GM12878 (cell line): ENCODE data around the gene TECR. TPM values are rescaled to one million over a fixed set of nuclear protein-coding genes. Genes with fewer than 3 reads are reported as not detected.

Source experiments
- ATAC-seq: fragments of 200-7000 bp; cut with Tn5 transposase; 3 replicates; pipeline ENCODE4 v1.9.1; 2020; ENCODE audit warnings: mild to moderate bottlenecking, moderate library complexity
- BruUV-seq: library from RNA; stranded (reverse); fragments of 400-500 nt; replicated peaks from 2 replicates; lab custom pipeline; 2021; lab: Mats Ljungman, UMichigan
- CTCF ChIA-PET: fragments of 300-600 bp; sonication (Branson Sonifier 250); formaldehyde crosslinking; extraction: SDS; loops from one replicate; lab custom pipeline; 2021; ENCODE audit warnings: inconsistent platforms; lab: Yijun Ruan, JAX
- POLR2A ChIA-PET: fragments of 350-600 bp; formaldehyde crosslinking; extraction: SDS; loops from one replicate; lab custom pipeline; 2021; ENCODE audit warnings: inconsistent platforms; lab: Charles Lee
- RAD21 ChIA-PET: fragments of 300-600 bp; sonication (Branson Sonifier 250); formaldehyde crosslinking; loops from one replicate; lab custom pipeline; 2023; ENCODE audit warnings: antibody characterized with exemption; ENCODE audit not compliant: unreplicated experiment; lab: Charles Lee
- SMC1A ChIA-PET: fragments of 300-600 bp; sonication (Branson Sonifier 250); formaldehyde crosslinking; loops from one replicate; lab custom pipeline; 2023; ENCODE audit not compliant: unreplicated experiment, uncharacterized antibody; lab: Charles Lee
- DNase-seq: peaks from one replicate; pipeline ENCODE4 v3.0.0-alpha.2; 2011; ENCODE audit warnings: low read depth, low spot score
- FAIRE-seq: peaks from 3 replicates; lab custom pipeline; 2011; peaks lifted over from hg19 to GRCh38; lab: Jason Lieb, UNC
- H2AFZ ChIP-seq: 2 replicates; pipeline ENCODE4 v1.6.0; 2011; ENCODE audit warnings: low read depth, low read length, control low read depth; ENCODE audit not compliant: control insufficient read depth
- H3K27ac ChIP-seq: 2 replicates; pipeline ENCODE4 v1.5.1; 2011; ENCODE audit warnings: control low read depth; ENCODE audit not compliant: control insufficient read depth, insufficient read depth
- H3K27me3 ChIP-seq, 2 experiments: replicated peaks in 1 of 2; 2 replicates each; pipeline versions ENCODE4 v1.6.0 to v1.6.1; 2011; ENCODE audit warnings: low read length in 1 of 2; ENCODE audit not compliant: control insufficient read depth in 2 of 2, insufficient read depth in 2 of 2
- H3K36me3 ChIP-seq, 2 experiments: 2 replicates each; pipeline ENCODE4 v1.5.1; 2011; ENCODE audit warnings: low read length in 1 of 2; ENCODE audit not compliant: control insufficient read depth in 2 of 2, insufficient read depth in 2 of 2
- H3K4me1 ChIP-seq: 2 replicates; pipeline ENCODE4 v1.6.1; 2011; ENCODE audit warnings: mild to moderate bottlenecking, low read length, moderate library complexity, mixed read lengths; ENCODE audit not compliant: control insufficient read depth, insufficient read depth
- H3K4me2 ChIP-seq: 2 replicates; pipeline ENCODE4 v1.6.0; 2011; ENCODE audit warnings: control low read depth; ENCODE audit not compliant: control insufficient read depth, insufficient read depth
- H3K4me3 ChIP-seq: fragments of 200-600 bp; sonication (generic); 2 replicates; pipeline ENCODE4 v1.5.1; 2016
- H3K79me2 ChIP-seq: 2 replicates; pipeline ENCODE4 v1.6.0; 2011; ENCODE audit warnings: low read length; ENCODE audit not compliant: control insufficient read depth, insufficient read depth
- H3K9ac ChIP-seq: 2 replicates; pipeline ENCODE4 v1.8.0; 2011; ENCODE audit warnings: low read length, control low read depth, mixed read lengths; ENCODE audit not compliant: control insufficient read depth, insufficient read depth
- H3K9me3 ChIP-seq: replicated peaks from 3 replicates; pipeline ENCODE4 v1.5.1; 2011; ENCODE audit warnings: mild to moderate bottlenecking, low read length; ENCODE audit not compliant: control insufficient read depth, insufficient read depth
- H4K20me1 ChIP-seq: 2 replicates; pipeline ENCODE4 v1.6.0; 2011; ENCODE audit not compliant: control insufficient read depth, insufficient read depth
- FOXK2 ChIP-seq: fragments of 450-650 bp; IDR thresholded peaks from 2 replicates; pipeline ENCODE4 v1.6.1; 2017; ENCODE audit warnings: mild to moderate bottlenecking, moderate library complexity
- KLF5 ChIP-seq: fragments of 450-650 bp; IDR thresholded peaks from 2 replicates; pipeline ENCODE4 v1.6.1; 2014; ENCODE audit warnings: mild to moderate bottlenecking; ENCODE audit not compliant: partially characterized antibody
- MEF2A ChIP-seq: IDR thresholded peaks from 2 replicates; pipeline ENCODE4 v1.6.1; 2011; ENCODE audit warnings: low read depth, mild to moderate bottlenecking, low read length, moderate library complexity; ENCODE audit not compliant: insufficient read depth
- NBN ChIP-seq: fragments of 450-650 bp; IDR thresholded peaks from 2 replicates; pipeline ENCODE4 v1.6.1; 2016
- POLR2AphosphoS5 ChIP-seq: IDR thresholded peaks from 2 replicates; pipeline ENCODE4 v1.6.1; 2011; ENCODE audit warnings: mild to moderate bottlenecking, low read length, inconsistent platforms
- RAD21 ChIP-seq: IDR thresholded peaks from 2 replicates; pipeline ENCODE4 v1.6.1; 2011; ENCODE audit warnings: mild to moderate bottlenecking, low read depth, low read length, moderate library complexity; ENCODE audit not compliant: insufficient read depth
- SMARCA5 ChIP-seq: fragments of 450-650 bp; IDR thresholded peaks from 2 replicates; pipeline ENCODE4 v1.6.1; 2017; ENCODE audit warnings: mild to moderate bottlenecking
- YBX1 ChIP-seq: fragments of 450-650 bp; IDR thresholded peaks from 2 replicates; pipeline ENCODE4 v1.6.1; 2016; ENCODE audit warnings: antibody characterized with exemption
- ZNF207 ChIP-seq: fragments of 450-650 bp; IDR thresholded peaks from 2 replicates; pipeline ENCODE4 v1.6.1; 2014; ENCODE audit warnings: antibody characterized with exemption, mild to moderate bottlenecking, borderline replicate concordance
- ZNF24 ChIP-seq: fragments of 450-650 bp; IDR thresholded peaks from 2 replicates; pipeline ENCODE4 v1.6.1; 2017; ENCODE audit warnings: antibody characterized with exemption, mild to moderate bottlenecking
- WGBS: methylation state at CpG from one replicate; pipeline ENCODE4 v1.1.6; 2016; ENCODE audit warnings: low lambda C conversion rate; ENCODE audit not compliant: insufficient replicate concordance, insufficient coverage; ENCODE audit errors: missing lambda C conversion rate; 5-methylcytosine and 5-hydroxymethylcytosine counted together
- in situ Hi-C: fragments of 300-500 bp; cut with MboI; formaldehyde crosslinking; loops from 9 replicates; pipeline ENCODE4 v1.14.3; 2018; ENCODE audit warnings: mixed read lengths
- intact Hi-C: fragments of 100-400 bp; cut with micrococcal nuclease; formaldehyde crosslinking; loops from one replicate; pipeline ENCODE4 v1.14.2; 2022; ENCODE audit not compliant: unreplicated experiment
- polyA plus RNA-seq, 11 experiments: library from polyadenylated mRNA; depleted of rRNA in 4 of 11; unstranded in 6 of 11; stranded (reverse) in 5 of 11; fragments of >200 nt; fragmentation: Nextera tagmentation in 4 of 11; fragmentation: Illumina TruSeq in 1 of 11; extraction: Ambion mirVana in 4 of 11; extraction: Trizol in 1 of 11; gene quantifications; 1 replicate in 1 of 11; 2 replicates in 10 of 11; pipeline versions ENCODE4 v1.2.1 to v1.2.3, GENCODE V29; 2011 to 2016; ENCODE audit warnings: inconsistent platforms in 2 of 11, missing spikeins in 2 of 11, low read depth in 1 of 11
- total RNA-seq, 4 experiments: library from RNA; depleted of rRNA in 3 of 4; stranded (reverse); fragments of >200 nt in 3 of 4; fragmentation: Illumina TruSeq in 1 of 4; extraction: Trizol in 1 of 4; gene quantifications; 2 replicates each; pipeline versions ENCODE4 v1.2.1 to v1.2.3, GENCODE V29; 2013 to 2021
- TF ChIP-seq, protein P1 (sequence below): IDR thresholded peaks from 2 replicates; pipeline ENCODE4 v1.6.1; 2012; ENCODE audit warnings: low read length, inconsistent platforms
- TF ChIP-seq, protein P2 (sequence below): fragments of 450-650 bp; IDR thresholded peaks from 2 replicates; pipeline ENCODE4 v1.6.1; 2017; ENCODE audit warnings: mild to moderate bottlenecking
- TF ChIP-seq, protein P3 (sequence below): IDR thresholded peaks from 2 replicates; pipeline ENCODE4 v1.6.1; 2011; ENCODE audit warnings: low read depth, low read length, improper control_type of control experiment, borderline replicate concordance

The TECR gene
- total and polyA plus RNA-seq, 10 of the 15 experiments (the other 5 are each of a cell fraction or from before 2014, with no cell fraction given), result 9.6 to 157 (median 64.2) TPM

DNA sequence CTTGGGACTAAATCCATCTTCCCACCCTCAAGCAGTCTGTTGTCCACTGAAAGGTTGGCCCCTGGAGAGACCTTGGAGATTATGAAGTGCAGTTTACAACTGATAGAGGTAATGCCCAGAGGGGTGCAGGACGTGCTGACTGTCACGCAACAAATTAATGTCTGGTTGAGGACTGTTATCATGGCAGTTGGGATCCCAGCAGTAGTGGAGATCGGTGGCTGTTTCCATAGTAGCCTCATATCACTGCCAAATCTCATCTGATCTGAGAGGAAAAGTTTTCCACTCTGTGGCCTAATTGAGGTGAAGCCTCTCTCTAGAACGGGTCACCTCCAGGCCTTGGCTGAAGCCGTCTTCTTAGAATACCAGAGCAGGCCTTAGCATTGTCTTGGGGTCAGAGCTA lies 4.1 kb downstream of the TECR start (continued):
- TF ChIP-seq, protein P1, sequence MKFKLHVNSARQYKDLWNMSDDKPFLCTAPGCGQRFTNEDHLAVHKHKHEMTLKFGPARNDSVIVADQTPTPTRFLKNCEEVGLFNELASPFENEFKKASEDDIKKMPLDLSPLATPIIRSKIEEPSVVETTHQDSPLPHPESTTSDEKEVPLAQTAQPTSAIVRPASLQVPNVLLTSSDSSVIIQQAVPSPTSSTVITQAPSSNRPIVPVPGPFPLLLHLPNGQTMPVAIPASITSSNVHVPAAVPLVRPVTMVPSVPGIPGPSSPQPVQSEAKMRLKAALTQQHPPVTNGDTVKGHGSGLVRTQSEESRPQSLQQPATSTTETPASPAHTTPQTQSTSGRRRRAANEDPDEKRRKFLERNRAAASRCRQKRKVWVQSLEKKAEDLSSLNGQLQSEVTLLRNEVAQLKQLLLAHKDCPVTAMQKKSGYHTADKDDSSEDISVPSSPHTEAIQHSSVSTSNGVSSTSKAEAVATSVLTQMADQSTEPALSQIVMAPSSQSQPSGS, result no peak
- no peak for TF ChIP-seq POLR2AphosphoS5
- TF ChIP-seq, protein P2, sequence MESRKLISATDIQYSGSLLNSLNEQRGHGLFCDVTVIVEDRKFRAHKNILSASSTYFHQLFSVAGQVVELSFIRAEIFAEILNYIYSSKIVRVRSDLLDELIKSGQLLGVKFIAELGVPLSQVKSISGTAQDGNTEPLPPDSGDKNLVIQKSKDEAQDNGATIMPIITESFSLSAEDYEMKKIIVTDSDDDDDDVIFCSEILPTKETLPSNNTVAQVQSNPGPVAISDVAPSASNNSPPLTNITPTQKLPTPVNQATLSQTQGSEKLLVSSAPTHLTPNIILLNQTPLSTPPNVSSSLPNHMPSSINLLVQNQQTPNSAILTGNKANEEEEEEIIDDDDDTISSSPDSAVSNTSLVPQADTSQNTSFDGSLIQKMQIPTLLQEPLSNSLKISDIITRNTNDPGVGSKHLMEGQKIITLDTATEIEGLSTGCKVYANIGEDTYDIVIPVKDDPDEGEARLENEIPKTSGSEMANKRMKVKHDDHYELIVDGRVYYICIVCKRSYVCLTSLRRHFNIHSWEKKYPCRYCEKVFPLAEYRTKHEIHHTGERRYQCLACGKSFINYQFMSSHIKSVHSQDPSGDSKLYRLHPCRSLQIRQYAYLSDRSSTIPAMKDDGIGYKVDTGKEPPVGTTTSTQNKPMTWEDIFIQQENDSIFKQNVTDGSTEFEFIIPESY, result no peak
- no peak for TF ChIP-seq ZNF207
- TF ChIP-seq NBN, result no peak
- no peak for TF ChIP-seq FOXK2

DNA sequence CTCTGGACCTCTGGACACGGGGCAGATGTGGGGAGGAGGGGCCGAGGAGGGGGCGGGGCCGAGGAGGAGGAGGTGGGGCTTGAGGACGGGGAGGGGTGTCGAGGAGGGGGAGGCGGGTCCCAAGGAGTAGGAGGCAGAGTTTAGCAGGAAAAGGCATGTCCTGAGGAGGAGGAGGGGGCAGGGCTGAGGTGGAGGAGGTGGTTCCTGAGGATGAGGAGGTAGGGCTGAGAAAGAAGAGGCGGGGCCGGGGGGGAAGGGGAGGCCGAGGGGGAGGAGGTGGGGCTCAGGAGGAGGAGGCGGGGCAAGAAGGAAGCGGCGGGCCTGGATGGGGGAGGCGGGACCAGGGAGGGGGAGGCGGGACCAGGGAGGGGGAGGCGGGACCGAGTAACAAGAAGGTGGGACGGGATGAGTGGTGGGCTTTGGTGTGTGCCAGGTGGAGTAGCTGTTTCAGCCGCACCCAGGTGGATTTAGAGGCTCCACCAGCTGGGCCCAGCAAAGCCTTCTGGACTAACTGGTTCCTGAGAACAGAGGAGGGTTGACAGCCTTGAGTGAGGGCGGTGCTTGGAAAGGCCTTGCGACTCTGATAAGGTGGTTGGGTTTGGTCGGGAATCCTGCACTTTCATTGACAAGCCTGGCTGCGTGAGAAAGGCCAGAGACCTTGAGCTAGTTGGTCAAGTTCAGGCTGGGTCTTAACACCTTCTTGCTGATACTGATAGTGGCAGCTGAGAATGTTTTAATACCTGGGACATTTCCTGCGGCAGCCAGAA lies 7.7 kb downstream of the TECR start:
- ChIA-PET SMC1A (no interaction called here), RAD21 (no interaction called here), CTCF (interaction anchor here (0.6 to 2.3 kb wide), 3 partner anchors 20 to 564 kb away, joined by 3 to 7 read pairs (median 3); no protein-coding TSS in a partner anchor), POLR2A (interaction anchor here (0.5 kb wide), 1 partner anchor 241 kb away, joined by 5 read pairs; no protein-coding TSS in a partner anchor)
- Histone ChIP-seq H3K27me3 (no peaks in the 10 kb centered on the region), H2AFZ (no peak overlapping the region), H3K9ac (no peak overlapping the region), H3K4me2 (no peak overlapping the region), H3K9me3 (no peaks in the 10 kb centered on the region), H3K36me3 (peaks cover 0 to 5% of the 10 kb centered on the region in 2 experiments; a peak in 1 of 4 replicates), H4K20me1 (no peaks in the 10 kb centered on the region), H3K4me1 (no peaks in the 10 kb centered on the region), H3K27ac (no peak overlapping the region), H3K4me3 (no peak overlapping the region), H3K79me2 (peaks cover 1% of the 10 kb centered on the region)
- 70% methylated on average over 6 of the region's 24 CpGs for WGBS
- in situ Hi-C loops, result no loop called here
- FAIRE-seq, result no peak
- no TSS peak for BruUV-seq
- intact Hi-C loops, result no loop called here
- peak; percentile 85 for ATAC-seq
- no peak for DNase-seq
- TF ChIP-seq YBX1 (no peak), ZNF24 (no peak), RAD21 (no peak), SMARCA5 (no peak), MEF2A (no peak), KLF5 (no peak)
- TF ChIP-seq, protein P3, sequence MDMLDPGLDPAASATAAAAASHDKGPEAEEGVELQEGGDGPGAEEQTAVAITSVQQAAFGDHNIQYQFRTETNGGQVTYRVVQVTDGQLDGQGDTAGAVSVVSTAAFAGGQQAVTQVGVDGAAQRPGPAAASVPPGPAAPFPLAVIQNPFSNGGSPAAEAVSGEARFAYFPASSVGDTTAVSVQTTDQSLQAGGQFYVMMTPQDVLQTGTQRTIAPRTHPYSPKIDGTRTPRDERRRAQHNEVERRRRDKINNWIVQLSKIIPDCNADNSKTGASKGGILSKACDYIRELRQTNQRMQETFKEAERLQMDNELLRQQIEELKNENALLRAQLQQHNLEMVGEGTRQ, result no peak
